Duodenal mucosa (tissue), 2 donors: ENCODE data around the gene DNAJB11.
A peak's percentile ranks its signal among the peaks of the same experiment; 100 is the strongest.

Experiments used
- H3K27ac ChIP-seq: one replicate; pipeline ENCODE4 v1.7.0; 2013; ENCODE audit warnings: low read depth, low read length
- H3K27me3 ChIP-seq, 2 donors: one replicate each; pipeline ENCODE4 v1.7.0; 2013; ENCODE audit warnings: low read length in 2 of 2, control low read depth in 1 of 2; ENCODE audit not compliant: insufficient read depth in 2 of 2, control insufficient read depth in 1 of 2
- H3K36me3 ChIP-seq, 2 donors: one replicate each; pipeline ENCODE4 v1.7.0; 2013; ENCODE audit warnings: low read length in 2 of 2, control low read depth in 1 of 2; ENCODE audit not compliant: insufficient read depth in 2 of 2, control insufficient read depth in 1 of 2
- H3K4me1 ChIP-seq, 2 donors: one replicate each; pipeline ENCODE4 v1.7.0; 2013; ENCODE audit warnings: low read length in 2 of 2, control low read depth in 1 of 2; ENCODE audit not compliant: insufficient read depth in 2 of 2, control insufficient read depth in 1 of 2
- H3K4me3 ChIP-seq, 2 donors: one replicate each; pipeline ENCODE4 v1.7.0; 2013; ENCODE audit warnings: low read length in 2 of 2, low read depth in 1 of 2
- H3K9ac ChIP-seq, 2 donors: one replicate each; pipeline ENCODE4 v1.7.0; 2013; ENCODE audit warnings: low read length in 2 of 2, low read depth in 1 of 2
- H3K9me3 ChIP-seq, 2 donors: one replicate each; pipeline ENCODE4 v1.7.0; 2013; ENCODE audit warnings: low read length in 2 of 2, control low read depth in 1 of 2; ENCODE audit not compliant: control insufficient read depth in 1 of 2

DNAJB11 gene

DNA sequence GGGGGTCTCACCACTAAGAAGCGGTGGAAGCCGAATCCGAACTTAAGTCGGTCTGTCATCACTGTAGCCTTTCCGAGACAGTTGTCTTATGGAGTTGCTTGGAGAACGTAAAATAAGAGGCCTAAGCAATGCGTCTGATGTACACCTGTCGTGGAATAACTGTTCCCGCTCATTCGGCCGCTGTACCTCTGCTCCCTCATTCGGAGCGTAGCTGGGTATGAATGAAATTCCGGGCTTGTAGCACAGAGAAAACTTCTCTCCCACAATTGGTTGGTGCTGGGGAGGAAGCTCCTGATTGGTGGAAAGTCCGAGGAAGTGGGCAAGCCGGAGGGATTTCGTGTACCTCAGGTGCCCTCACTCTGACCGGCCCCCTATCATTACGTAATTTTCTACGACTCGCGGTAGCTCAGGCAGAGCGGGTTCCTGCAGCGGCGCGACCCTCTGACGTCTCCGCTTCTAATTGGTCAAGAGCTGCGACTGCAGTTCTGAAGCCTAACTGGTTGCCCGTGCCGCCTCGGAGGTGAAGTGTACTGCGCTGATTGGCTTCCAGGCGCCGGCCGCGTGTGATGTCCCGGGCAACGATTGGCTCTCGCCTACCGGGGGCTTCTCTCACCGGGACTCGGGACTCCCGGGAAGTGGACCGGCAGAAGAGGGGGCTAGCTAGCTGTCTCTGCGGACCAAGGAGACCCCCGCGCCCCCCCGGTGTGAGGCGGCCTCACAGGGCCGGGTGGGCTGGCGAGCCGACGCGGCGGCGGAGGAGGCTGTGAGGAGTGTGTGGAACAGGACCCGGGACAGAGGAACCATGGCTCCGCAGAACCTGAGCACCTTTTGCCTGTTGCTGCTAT, at the start of gene DNAJB11:
TSS of gene DNAJB11 (plus strand) at position 625 of the 845 bp plus-strand sequence. CDS start at position 803, 178 bp downstream.
- H3K4me3 ChIP-seq: peak within 1 kb of the TSS; percentile 95 to 100
- H3K27ac ChIP-seq: peak within 1 kb of the TSS; percentile 84
- H3K36me3 ChIP-seq: peaks cover 3 to 17% of the 10 kb centered on the region in 2 donors
- peak within 1 kb of the TSS; percentile 78 to 93 for H3K9ac ChIP-seq
- no peaks in the 10 kb centered on the region for H3K27me3 ChIP-seq
- peaks cover 29 to 37% of the 10 kb centered on the region in 2 donors for H3K4me1 ChIP-seq
- H3K9me3 ChIP-seq: no peaks in the 10 kb centered on the region

GRCh38 chr3:186520957-186521842, 49.3 kb upstream of the DNAJB11 start:
- H3K4me3 ChIP-seq: no peak overlapping the region
- no peak overlapping the region for H3K9ac ChIP-seq
- peaks cover 0 to 4% of the 10 kb centered on the region in 2 donors for H3K9me3 ChIP-seq
- no peaks in the 10 kb centered on the region for H3K36me3 ChIP-seq
- no peaks in the 10 kb centered on the region for H3K27me3 ChIP-seq
- H3K27ac ChIP-seq: no peak overlapping the region
- peaks cover 0 to 7% of the 10 kb centered on the region in 2 donors for H3K4me1 ChIP-seq

DNA sequence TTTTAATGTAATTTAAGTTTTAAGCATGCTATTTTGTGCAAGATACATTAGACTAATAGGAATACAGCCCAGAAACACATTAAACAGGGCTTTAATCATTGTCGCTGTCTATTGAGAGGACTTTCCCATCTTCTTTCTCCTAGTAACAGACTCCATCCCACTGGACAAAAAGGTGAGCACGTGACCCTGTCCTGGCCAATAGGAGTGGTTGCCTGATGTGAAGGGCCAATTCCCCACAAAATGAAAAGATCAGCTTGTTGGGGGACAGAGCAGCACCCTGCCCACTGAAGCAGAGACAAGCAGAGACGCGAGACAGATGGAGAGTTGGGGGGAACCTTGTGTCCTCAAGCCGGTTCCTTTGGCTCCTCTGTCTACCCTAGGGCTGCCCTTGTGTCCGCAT, 47.5 kb upstream of the DNAJB11 start:
- Histone ChIP-seq H3K9me3 (no peaks in the 10 kb centered on the region), H3K4me3 (no peak overlapping the region), H3K9ac (no peak overlapping the region), H3K27me3 (no peaks in the 10 kb centered on the region), H3K4me1 (peaks cover 0 to 7% of the 10 kb centered on the region in 2 donors), H3K36me3 (no peaks in the 10 kb centered on the region), H3K27ac (no peak overlapping the region)

- Histone ChIP-seq H3K27ac (no peak overlapping the region), H3K4me3 (no peak overlapping the region), H3K4me1 (peaks cover 0 to 7% of the 10 kb centered on the region in 2 donors), H3K36me3 (no peaks in the 10 kb centered on the region), H3K27me3 (no peaks in the 10 kb centered on the region), H3K9me3 (no peaks in the 10 kb centered on the region), H3K9ac (no peak overlapping the region)
Measured at GRCh38 chr3:186523434-186523833, 47.1 kb upstream of the DNAJB11 start.

DNA sequence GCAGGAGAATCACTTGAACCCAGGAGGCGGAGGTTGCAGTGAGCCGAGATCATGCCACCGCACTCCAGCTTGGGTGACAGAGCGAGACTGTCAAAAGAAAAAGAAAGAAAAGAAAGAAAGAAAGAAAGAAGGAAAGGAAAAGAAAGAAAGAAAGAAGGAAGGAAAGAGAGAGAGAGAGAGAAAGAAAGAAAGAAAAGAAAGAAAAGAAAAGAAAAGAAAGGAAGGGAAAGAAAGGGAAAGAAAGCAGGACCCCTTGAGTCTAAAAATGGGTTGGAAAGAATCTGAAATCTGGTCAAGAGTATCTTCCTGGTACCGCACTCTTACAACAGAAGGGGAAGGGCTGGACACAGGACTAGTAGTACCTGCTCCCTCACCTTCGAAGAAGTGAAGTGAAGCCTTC, 45.9 kb upstream of the DNAJB11 start:
- H3K27ac ChIP-seq: no peak overlapping the region
- H3K4me1 ChIP-seq: peaks cover 0 to 7% of the 10 kb centered on the region in 2 donors
- no peaks in the 10 kb centered on the region for H3K27me3 ChIP-seq
- no peak overlapping the region for H3K4me3 ChIP-seq
- H3K9ac ChIP-seq: no peak overlapping the region
- no peaks in the 10 kb centered on the region for H3K36me3 ChIP-seq
- H3K9me3 ChIP-seq: no peaks in the 10 kb centered on the region

- peaks cover 0 to 7% of the 10 kb centered on the region in 2 donors for H3K4me1 ChIP-seq
- no peak overlapping the region for H3K27ac ChIP-seq
- no peaks in the 10 kb centered on the region for H3K36me3 ChIP-seq
- no peaks in the 10 kb centered on the region for H3K9me3 ChIP-seq
- no peak overlapping the region for H3K9ac ChIP-seq
- H3K27me3 ChIP-seq: no peaks in the 10 kb centered on the region
- no peak overlapping the region for H3K4me3 ChIP-seq
Measured at GRCh38 chr3:186525369-186526255, 44.9 kb upstream of the DNAJB11 start.

GRCh38 chr3:186526256-186526606, 44.3 kb upstream of the DNAJB11 start:
- Histone ChIP-seq H3K4me3 (no peak overlapping the region), H3K36me3 (no peaks in the 10 kb centered on the region), H3K9me3 (no peaks in the 10 kb centered on the region), H3K9ac (no peak overlapping the region), H3K27ac (no peak overlapping the region), H3K27me3 (no peaks in the 10 kb centered on the region), H3K4me1 (peaks cover 0 to 7% of the 10 kb centered on the region in 2 donors)

DNA sequence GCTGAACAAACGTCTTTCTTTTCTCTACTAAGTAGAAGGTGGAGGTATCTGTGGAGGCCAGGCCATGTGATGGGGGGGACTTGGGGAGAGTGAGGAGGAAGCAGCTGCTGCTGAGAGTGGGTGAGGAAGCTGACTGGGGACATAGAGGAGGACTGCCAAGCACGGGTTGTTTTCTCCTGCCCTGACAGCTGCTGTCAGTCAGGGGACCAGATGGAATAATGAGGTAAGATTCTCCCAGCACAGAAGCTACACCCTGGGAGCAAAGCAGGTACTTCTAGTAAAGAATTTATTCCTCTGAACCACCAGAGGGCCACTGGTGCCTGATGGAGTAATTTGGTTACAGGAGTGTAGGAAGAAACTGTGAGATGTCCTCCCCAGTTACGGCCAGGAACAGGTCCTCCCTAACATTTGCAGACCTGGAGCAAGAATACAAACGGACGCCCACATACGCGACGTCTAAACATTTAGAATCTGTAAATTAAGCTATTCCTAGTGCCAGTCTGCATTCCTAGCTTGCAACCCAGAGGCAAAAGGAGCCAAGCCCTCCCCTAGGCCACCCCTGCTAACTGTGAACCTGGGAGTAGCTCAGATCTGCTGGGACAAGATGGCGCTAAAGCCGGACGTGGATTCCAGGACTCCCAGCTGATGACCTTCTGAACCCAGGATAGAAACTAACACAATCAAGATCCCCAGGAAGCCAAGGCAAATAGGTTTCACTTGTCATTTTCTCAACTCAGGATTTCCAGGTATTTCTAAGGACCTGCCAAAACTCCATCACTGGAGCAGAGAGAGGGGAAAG, 41.1 kb upstream of the DNAJB11 start:
- no peak overlapping the region for H3K27ac ChIP-seq
- H3K9me3 ChIP-seq: no peaks in the 10 kb centered on the region
- no peaks in the 10 kb centered on the region for H3K4me1 ChIP-seq
- H3K27me3 ChIP-seq: no peaks in the 10 kb centered on the region
- H3K4me3 ChIP-seq: no peak overlapping the region
- H3K9ac ChIP-seq: no peak overlapping the region
- H3K36me3 ChIP-seq: no peaks in the 10 kb centered on the region

GRCh38 chr3:186530415-186530814, 40.1 kb upstream of the DNAJB11 start:
- H3K9me3 ChIP-seq: no peaks in the 10 kb centered on the region

More at GRCh38 chr3:186530415-186530814, 40.1 kb upstream of the DNAJB11 start:
- H3K27ac ChIP-seq: no peak overlapping the region
- H3K36me3 ChIP-seq: no peaks in the 10 kb centered on the region
- H3K4me3 ChIP-seq: no peak overlapping the region
- no peaks in the 10 kb centered on the region for H3K27me3 ChIP-seq
- no peak overlapping the region for H3K9ac ChIP-seq
- H3K4me1 ChIP-seq: no peaks in the 10 kb centered on the region
